ENCODE data around the gene SLIT3.

DNA sequence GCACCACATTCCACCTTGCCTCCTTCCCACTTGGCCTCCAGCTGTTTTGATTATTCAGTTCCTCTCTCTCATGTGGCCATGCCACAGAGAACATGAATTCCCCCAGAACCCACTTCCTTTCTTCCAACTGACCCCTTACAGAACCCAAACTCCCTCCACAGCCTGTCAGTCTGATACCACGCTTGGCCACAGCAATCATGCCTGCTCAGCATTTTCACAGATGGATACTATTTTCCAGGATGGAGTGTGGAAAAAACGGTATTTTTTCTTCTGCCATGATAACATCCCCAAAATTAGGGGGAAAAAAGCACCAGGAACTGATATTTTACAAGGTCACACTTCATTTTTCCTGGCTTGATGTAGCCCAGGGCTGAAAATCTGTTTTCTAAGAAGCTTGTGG is 34.9 kb upstream of the SLIT3 start:
- TF ChIP-seq GATA2 (IDR thresholded peaks at IDR 0.05; ENCODE audit: low read depth, low read length) = 0 out of 2 replicates have a peak, but pooled peaks have one; percentile 18
- TF ChIP-seq GATA3 (IDR thresholded peaks at IDR 0.05; ENCODE audit: low read depth, low read length) = no peak

Data from SH-SY5Y (cell line).